Activated CD4-positive, CD25-positive, alpha-beta regulatory T cell treated with anti-CD3 and anti-CD28 coated beads, Interleukin-2, amount 50 U/mL, for 16 hours (primary cell): ENCODE results near the gene ZNF566.

Experiments
- DNase-seq: peaks from one replicate; pipeline ENCODE4 v3.0.0-alpha.2; 2020; ENCODE audit warnings: low read depth, low spot score

Gene ZNF566

GRCh38 chr19:36449059-36449670, 40.2 kb downstream of the ZNF566 start:
- DNase-seq, result no peak

GRCh38 chr19:36441339-36441738, 48.0 kb downstream of the ZNF566 start:
- DNase-seq, result no peak

- no peak for DNase-seq
Observed at GRCh38 chr19:36436531-36436930, 52.8 kb downstream of the ZNF566 start.

- no peak for DNase-seq
Observed at GRCh38 chr19:36423925-36424324, 65.4 kb downstream of the ZNF566 start.

- DNase-seq, result no peak
Observed at GRCh38 chr19:36421749-36422481, 67.4 kb downstream of the ZNF566 start.

- no peak for DNase-seq
Observed at GRCh38 chr19:36420961-36421748, 68.2 kb downstream of the ZNF566 start.

- peak; percentile 54 for DNase-seq
Observed at GRCh38 chr19:36418287-36419001, 70.9 kb downstream of the ZNF566 start, which contains the start of gene ZFP82. TSS of gene ZFP82 (minus strand) at chr19:36418644. CDS start at chr19:36409789, 8,855 bp downstream.

GRCh38 chr19:36417752-36418286, 71.5 kb downstream of the ZNF566 start:
- no peak for DNase-seq

- DNase-seq, result no peak
Observed at GRCh38 chr19:36409841-36410240, 79.5 kb downstream of the ZNF566 start.

GRCh38 chr19:36408101-36408500, 81.3 kb downstream of the ZNF566 start:
- DNase-seq, result no peak

- DNase-seq, result no peak
Observed at GRCh38 chr19:36404498-36404897, 84.9 kb downstream of the ZNF566 start.

- no peak for DNase-seq
Observed at GRCh38 chr19:36401475-36401874, 87.9 kb downstream of the ZNF566 start.

- DNase-seq, result no peak
Observed at GRCh38 chr19:36398571-36398970, 90.8 kb downstream of the ZNF566 start.
